ENCODE data around the gene TSPAN4. TPM values are rescaled to one million over a fixed set of nuclear protein-coding genes. Genes with fewer than 3 reads are reported as not detected.

Gene TSPAN4
- total and polyA plus RNA-seq, 2 of the 13 experiments (the other 11 are each of a cell fraction or from before 2014, with no cell fraction given) = 31.7 to 68.3 TPM

- TF ChIP-seq, protein P1, sequence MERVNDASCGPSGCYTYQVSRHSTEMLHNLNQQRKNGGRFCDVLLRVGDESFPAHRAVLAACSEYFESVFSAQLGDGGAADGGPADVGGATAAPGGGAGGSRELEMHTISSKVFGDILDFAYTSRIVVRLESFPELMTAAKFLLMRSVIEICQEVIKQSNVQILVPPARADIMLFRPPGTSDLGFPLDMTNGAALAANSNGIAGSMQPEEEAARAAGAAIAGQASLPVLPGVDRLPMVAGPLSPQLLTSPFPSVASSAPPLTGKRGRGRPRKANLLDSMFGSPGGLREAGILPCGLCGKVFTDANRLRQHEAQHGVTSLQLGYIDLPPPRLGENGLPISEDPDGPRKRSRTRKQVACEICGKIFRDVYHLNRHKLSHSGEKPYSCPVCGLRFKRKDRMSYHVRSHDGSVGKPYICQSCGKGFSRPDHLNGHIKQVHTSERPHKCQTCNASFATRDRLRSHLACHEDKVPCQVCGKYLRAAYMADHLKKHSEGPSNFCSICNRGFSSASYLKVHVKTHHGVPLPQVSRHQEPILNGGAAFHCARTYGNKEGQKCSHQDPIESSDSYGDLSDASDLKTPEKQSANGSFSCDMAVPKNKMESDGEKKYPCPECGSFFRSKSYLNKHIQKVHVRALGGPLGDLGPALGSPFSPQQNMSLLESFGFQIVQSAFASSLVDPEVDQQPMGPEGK (CRISPR knock-in tag; IDR thresholded peaks at IDR 0.05) = peak; percentile 9; the same call in 1 of the 2 replicates
- TF ChIP-seq CAMTA2 (CRISPR knock-in tag; IDR thresholded peaks at IDR 0.05; ENCODE audit: borderline replicate concordance) (0 out of 2 replicates have a peak, but pooled peaks have one; percentile 24), HDAC1 (CRISPR knock-in tag; IDR thresholded peaks at IDR 0.05) (peak; percentile 70), LCORL (IDR thresholded peaks at IDR 0.05) (no peak), LCORL (CRISPR knock-in tag; IDR thresholded peaks at IDR 0.05) (0 out of 2 replicates have a peak, but pooled peaks have one; percentile 11), CTCF (CRISPR knock-in tag; IDR thresholded peaks at IDR 0.05) (peak; percentile 4; the same call in 1 of the 2 replicates), TOPORS (CRISPR knock-in tag; IDR thresholded peaks at IDR 0.05) (no peak), ZNF232 (CRISPR knock-in tag; IDR thresholded peaks at IDR 0.05; ENCODE audit: borderline replicate concordance) (0 out of 2 replicates have a peak, but pooled peaks have one; percentile 21), ZBTB7A (CRISPR knock-in tag; IDR thresholded peaks at IDR 0.05) (0 out of 2 replicates have a peak, but pooled peaks have one; percentile 31), KDM5B (CRISPR knock-in tag; IDR thresholded peaks at IDR 0.05; ENCODE audit: borderline replicate concordance) (0 out of 2 replicates have a peak, but pooled peaks have one; percentile 60), ZNF605 (CRISPR knock-in tag; IDR thresholded peaks at IDR 0.05) (peak; percentile 9; the same call in 1 of the 2 replicates), ZMAT3 (CRISPR knock-in tag; conservative IDR thresholded peaks at IDR 0.05) (0 out of 2 replicates have a peak, but pooled peaks have one; percentile 19), MEIS1 (CRISPR knock-in tag; IDR thresholded peaks at IDR 0.05; ENCODE audit: borderline replicate concordance) (peak; percentile 8; the same call in 1 of the 2 replicates), TCF12 (IDR thresholded peaks at IDR 0.05) (no peak), TCF12 (CRISPR knock-in tag; IDR thresholded peaks at IDR 0.05) (0 out of 2 replicates have a peak, but pooled peaks have one; percentile 66), HNF4G (IDR thresholded peaks at IDR 0.05; ENCODE audit: borderline replicate concordance, low read depth, low read length) (peak; percentile 13; the same call in 1 of the 2 replicates), HNF4G (CRISPR knock-in tag; IDR thresholded peaks at IDR 0.05; ENCODE audit: borderline replicate concordance, low read depth) (no peak), ZBTB10 (CRISPR knock-in tag; IDR thresholded peaks at IDR 0.05; ENCODE audit: borderline replicate concordance) (no peak), NR2F6 (IDR thresholded peaks at IDR 0.05) (no peak; the same call in 1 of the 2 replicates), NR2F6 (CRISPR knock-in tag; IDR thresholded peaks at IDR 0.05) (peak; percentile 17; the same call in 1 of the 2 replicates), ZNF552 (CRISPR knock-in tag; IDR thresholded peaks at IDR 0.05; ENCODE audit: borderline replicate concordance) (0 out of 2 replicates have a peak, but pooled peaks have one; percentile 42)
- TF ChIP-seq, protein P2, sequence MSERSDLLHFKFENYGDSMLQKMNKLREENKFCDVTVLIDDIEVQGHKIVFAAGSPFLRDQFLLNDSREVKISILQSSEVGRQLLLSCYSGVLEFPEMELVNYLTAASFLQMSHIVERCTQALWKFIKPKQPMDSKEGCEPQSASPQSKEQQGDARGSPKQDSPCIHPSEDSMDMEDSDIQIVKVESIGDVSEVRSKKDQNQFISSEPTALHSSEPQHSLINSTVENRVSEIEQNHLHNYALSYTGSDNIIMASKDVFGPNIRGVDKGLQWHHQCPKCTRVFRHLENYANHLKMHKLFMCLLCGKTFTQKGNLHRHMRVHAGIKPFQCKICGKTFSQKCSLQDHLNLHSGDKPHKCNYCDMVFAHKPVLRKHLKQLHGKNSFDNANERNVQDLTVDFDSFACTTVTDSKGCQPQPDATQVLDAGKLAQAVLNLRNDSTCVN (CRISPR knock-in tag; IDR thresholded peaks at IDR 0.05; ENCODE audit: borderline replicate concordance) = 0 out of 2 replicates have a peak, but pooled peaks have one; percentile 17
Measured at GRCh38 chr11:796565-797295, 45.9 kb upstream of the TSPAN4 start (continued).
